HepG2 (cell line): ENCODE measurements around the gene DLEC1. TPM values are rescaled to one million over a fixed set of nuclear protein-coding genes. Genes with fewer than 3 reads are reported as not detected.
A peak's percentile ranks its signal among the peaks of the same experiment; 100 is the strongest.

Experiments used
- HNRNPL ChIP-seq: fragments of 200-400 bp; formaldehyde crosslinking; IDR thresholded peaks from 2 replicates; pipeline ENCODE4 v1.6.1; 2017; ENCODE audit warnings: mild to moderate bottlenecking, low read depth, low read length
- ISX ChIP-seq: sonication (generic); formaldehyde crosslinking; conservative IDR thresholded peaks from 2 replicates; pipeline ENCODE4 v1.5.0; 2020; ENCODE audit warnings: missing genetic modification reagents
- KAT8 ChIP-seq: IDR thresholded peaks from 2 replicates; pipeline ENCODE4 v1.6.1; 2016; ENCODE audit warnings: missing genetic modification reagents, missing compliant biosample characterization
- SMC3 ChIP-seq: IDR thresholded peaks from 2 replicates; pipeline ENCODE4 v1.6.1; 2011; ENCODE audit warnings: low read length, improper control_type of control experiment
- SNAI1 ChIP-seq: sonication (generic); formaldehyde crosslinking; IDR thresholded peaks from 2 replicates; pipeline ENCODE4 v1.5.0; 2020; ENCODE audit warnings: mild to moderate bottlenecking, missing genetic modification reagents, borderline replicate concordance
- SP1 ChIP-seq, 2 experiments: fragments of 450-650 bp in 1 of 2; sonication (generic) in 1 of 2; formaldehyde crosslinking in 1 of 2; IDR thresholded peaks; 2 replicates each; pipeline versions ENCODE4 v1.4.0 to v1.6.1; 2016 to 2020; ENCODE audit warnings: missing genetic modification reagents in 1 of 2
- ZNF124 ChIP-seq: sonication (generic); formaldehyde crosslinking; IDR thresholded peaks from 2 replicates; pipeline ENCODE4 v1.4.0; 2020; ENCODE audit warnings: missing genetic modification reagents
- ZNF263 ChIP-seq: sonication (generic); formaldehyde crosslinking; IDR thresholded peaks from 2 replicates; pipeline ENCODE4 v1.4.0; 2020; ENCODE audit warnings: missing genetic modification reagents
- ZNF616 ChIP-seq: sonication (generic); formaldehyde crosslinking; IDR thresholded peaks from 2 replicates; pipeline ENCODE4 v1.5.0; 2020; ENCODE audit warnings: low read depth, mild to moderate bottlenecking, missing genetic modification reagents
- ZNF780A ChIP-seq: sonication (generic); formaldehyde crosslinking; IDR thresholded peaks from 2 replicates; pipeline ENCODE4 v1.8.0; 2022; ENCODE audit warnings: mild to moderate bottlenecking, missing genetic modification reagents, moderate library complexity
- ZSCAN25 ChIP-seq: sonication (generic); formaldehyde crosslinking; IDR thresholded peaks from 2 replicates; pipeline ENCODE4 v1.8.0; 2022; ENCODE audit warnings: mild to moderate bottlenecking, missing genetic modification reagents
- polyA plus RNA-seq, 8 experiments: library from polyadenylated mRNA; depleted of rRNA in 3 of 8; stranded (reverse) in 7 of 8; unstranded in 1 of 8; fragments of >200 nt; fragmentation: Illumina TruSeq in 4 of 8; extraction: Trizol in 4 of 8; gene quantifications; 2 replicates each; pipeline versions ENCODE4 v1.2.1 to v1.2.3, GENCODE V29; 2011 to 2016; ENCODE audit warnings: low read depth in 4 of 8, missing spikeins in 1 of 8, mixed read lengths in 1 of 8; ENCODE audit not compliant: insufficient read depth in 1 of 8
- total RNA-seq, 5 experiments: library from RNA; depleted of rRNA; stranded (reverse); fragments of >200 nt; fragmentation: Illumina TruSeq; extraction: Trizol; gene quantifications; 2 replicates each; pipeline ENCODE4 v1.2.3, GENCODE V29; 2016; ENCODE audit warnings: low read depth in 1 of 5
- TF ChIP-seq, protein P1 (sequence below): sonication (generic); formaldehyde crosslinking; IDR thresholded peaks from 2 replicates; pipeline ENCODE4 v1.4.0; 2020; ENCODE audit warnings: mild to moderate bottlenecking, missing genetic modification reagents
- TF ChIP-seq, protein P2 (sequence below): sonication (generic); formaldehyde crosslinking; IDR thresholded peaks from 2 replicates; pipeline ENCODE4 v1.4.0; 2020; ENCODE audit warnings: missing genetic modification reagents, mild to moderate bottlenecking, borderline replicate concordance
- TF ChIP-seq, protein P3 (sequence below): sonication (generic); formaldehyde crosslinking; IDR thresholded peaks from 2 replicates; pipeline ENCODE4 v1.4.0; 2020; ENCODE audit warnings: missing genetic modification reagents
- TF ChIP-seq, protein P4 (sequence below): sonication (generic); formaldehyde crosslinking; IDR thresholded peaks from 2 replicates; pipeline ENCODE4 v1.8.0; 2022; ENCODE audit warnings: missing genetic modification reagents, mild to moderate bottlenecking, inconsistent platforms, borderline replicate concordance
- TF ChIP-seq, protein P5 (sequence below): sonication (generic); formaldehyde crosslinking; IDR thresholded peaks from 2 replicates; pipeline ENCODE4 v1.4.0; 2020; ENCODE audit warnings: mild to moderate bottlenecking, low read depth, missing genetic modification reagents
- TF ChIP-seq, protein P6 (sequence below): sonication (generic); formaldehyde crosslinking; IDR thresholded peaks from 2 replicates; pipeline ENCODE4 v1.5.1; 2020; ENCODE audit warnings: missing genetic modification reagents, mild to moderate bottlenecking, borderline replicate concordance

Gene DLEC1
- total and polyA plus RNA-seq, 2 of the 13 experiments (the other 11 are each of a cell fraction or from before 2014, with no cell fraction given) = 0.09 TPM; not detected in 1

DNA sequence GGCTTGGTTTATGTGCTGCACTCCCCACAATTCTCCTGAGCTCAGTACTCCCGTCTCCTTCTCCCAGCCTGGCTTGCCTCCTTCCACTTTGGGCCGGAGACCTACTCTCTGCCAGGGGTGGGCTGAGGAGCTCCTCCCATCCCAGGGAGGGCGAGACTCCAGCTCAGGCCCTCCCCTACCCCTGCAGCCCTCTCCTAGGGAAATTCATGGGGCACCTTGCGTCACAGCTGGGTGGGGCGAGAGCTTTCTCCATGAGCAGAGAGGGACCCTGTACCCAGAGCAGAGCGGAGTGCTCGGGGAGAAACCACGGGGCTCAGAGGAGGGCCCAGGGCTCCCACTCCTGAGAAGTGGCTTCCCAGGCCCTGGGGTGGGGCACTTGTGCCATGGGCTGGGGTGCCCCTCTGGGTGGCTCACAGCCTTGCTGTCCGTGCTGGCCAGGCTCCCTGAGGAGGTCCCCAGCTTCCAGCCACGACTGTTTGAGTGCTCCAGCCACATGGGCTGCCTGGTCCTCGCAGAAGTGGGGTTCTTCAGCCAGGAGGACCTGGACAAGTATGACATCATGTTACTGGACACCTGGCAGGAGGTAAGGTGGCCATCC lies 35.1 kb upstream of the DLEC1 start (continued):
- TF ChIP-seq ISX (no peak), ZNF780A (CRISPR knock-in tag) (no peak), KAT8 (CRISPR knock-in tag) (no peak), HNRNPL (peak; percentile 65; the same call in 1 of the 2 replicates), ZNF263 (CRISPR knock-in tag) (peak; percentile 80; the same call in 1 of the 2 replicates), SNAI1 (0 out of 2 replicates have a peak, but pooled peaks have one; percentile 25), ZNF124 (0 out of 2 replicates have a peak, but pooled peaks have one; percentile 5), ZSCAN25 (peak; percentile 59), SMC3 (no peak), SP1 (IDR thresholded peaks at IDR 0.05) (no peak), SP1 (CRISPR knock-in tag; IDR thresholded peaks at IDR 0.05) (no peak), ZNF616 (CRISPR knock-in tag) (no peak)
- TF ChIP-seq, protein P1, sequence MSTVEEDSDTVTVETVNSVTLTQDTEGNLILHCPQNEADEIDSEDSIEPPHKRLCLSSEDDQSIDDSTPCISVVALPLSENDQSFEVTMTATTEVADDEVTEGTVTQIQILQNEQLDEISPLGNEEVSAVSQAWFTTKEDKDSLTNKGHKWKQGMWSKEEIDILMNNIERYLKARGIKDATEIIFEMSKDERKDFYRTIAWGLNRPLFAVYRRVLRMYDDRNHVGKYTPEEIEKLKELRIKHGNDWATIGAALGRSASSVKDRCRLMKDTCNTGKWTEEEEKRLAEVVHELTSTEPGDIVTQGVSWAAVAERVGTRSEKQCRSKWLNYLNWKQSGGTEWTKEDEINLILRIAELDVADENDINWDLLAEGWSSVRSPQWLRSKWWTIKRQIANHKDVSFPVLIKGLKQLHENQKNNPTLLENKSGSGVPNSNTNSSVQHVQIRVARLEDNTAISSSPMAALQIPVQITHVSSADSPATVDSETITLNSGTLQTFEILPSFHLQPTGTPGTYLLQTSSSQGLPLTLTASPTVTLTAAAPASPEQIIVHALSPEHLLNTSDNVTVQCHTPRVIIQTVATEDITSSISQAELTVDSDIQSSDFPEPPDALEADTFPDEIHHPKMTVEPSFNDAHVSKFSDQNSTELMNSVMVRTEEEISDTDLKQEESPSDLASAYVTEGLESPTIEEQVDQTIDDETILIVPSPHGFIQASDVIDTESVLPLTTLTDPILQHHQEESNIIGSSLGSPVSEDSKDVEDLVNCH = 0 out of 2 replicates have a peak, but pooled peaks have one; percentile 37
- TF ChIP-seq, protein P2, sequence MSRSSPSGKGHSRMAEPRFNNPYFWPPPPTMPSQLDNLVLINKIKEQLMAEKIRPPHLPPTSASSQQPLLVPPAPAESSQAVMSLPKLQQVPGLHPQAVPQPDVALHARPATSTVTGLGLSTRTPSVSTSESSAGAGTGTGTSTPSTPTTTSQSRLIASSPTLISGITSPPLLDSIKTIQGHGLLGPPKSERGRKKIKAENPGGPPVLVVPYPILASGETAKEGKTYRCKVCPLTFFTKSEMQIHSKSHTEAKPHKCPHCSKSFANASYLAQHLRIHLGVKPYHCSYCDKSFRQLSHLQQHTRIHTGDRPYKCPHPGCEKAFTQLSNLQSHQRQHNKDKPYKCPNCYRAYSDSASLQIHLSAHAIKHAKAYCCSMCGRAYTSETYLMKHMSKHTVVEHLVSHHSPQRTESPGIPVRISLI (CRISPR knock-in tag) = no peak
- TF ChIP-seq, protein P3, sequence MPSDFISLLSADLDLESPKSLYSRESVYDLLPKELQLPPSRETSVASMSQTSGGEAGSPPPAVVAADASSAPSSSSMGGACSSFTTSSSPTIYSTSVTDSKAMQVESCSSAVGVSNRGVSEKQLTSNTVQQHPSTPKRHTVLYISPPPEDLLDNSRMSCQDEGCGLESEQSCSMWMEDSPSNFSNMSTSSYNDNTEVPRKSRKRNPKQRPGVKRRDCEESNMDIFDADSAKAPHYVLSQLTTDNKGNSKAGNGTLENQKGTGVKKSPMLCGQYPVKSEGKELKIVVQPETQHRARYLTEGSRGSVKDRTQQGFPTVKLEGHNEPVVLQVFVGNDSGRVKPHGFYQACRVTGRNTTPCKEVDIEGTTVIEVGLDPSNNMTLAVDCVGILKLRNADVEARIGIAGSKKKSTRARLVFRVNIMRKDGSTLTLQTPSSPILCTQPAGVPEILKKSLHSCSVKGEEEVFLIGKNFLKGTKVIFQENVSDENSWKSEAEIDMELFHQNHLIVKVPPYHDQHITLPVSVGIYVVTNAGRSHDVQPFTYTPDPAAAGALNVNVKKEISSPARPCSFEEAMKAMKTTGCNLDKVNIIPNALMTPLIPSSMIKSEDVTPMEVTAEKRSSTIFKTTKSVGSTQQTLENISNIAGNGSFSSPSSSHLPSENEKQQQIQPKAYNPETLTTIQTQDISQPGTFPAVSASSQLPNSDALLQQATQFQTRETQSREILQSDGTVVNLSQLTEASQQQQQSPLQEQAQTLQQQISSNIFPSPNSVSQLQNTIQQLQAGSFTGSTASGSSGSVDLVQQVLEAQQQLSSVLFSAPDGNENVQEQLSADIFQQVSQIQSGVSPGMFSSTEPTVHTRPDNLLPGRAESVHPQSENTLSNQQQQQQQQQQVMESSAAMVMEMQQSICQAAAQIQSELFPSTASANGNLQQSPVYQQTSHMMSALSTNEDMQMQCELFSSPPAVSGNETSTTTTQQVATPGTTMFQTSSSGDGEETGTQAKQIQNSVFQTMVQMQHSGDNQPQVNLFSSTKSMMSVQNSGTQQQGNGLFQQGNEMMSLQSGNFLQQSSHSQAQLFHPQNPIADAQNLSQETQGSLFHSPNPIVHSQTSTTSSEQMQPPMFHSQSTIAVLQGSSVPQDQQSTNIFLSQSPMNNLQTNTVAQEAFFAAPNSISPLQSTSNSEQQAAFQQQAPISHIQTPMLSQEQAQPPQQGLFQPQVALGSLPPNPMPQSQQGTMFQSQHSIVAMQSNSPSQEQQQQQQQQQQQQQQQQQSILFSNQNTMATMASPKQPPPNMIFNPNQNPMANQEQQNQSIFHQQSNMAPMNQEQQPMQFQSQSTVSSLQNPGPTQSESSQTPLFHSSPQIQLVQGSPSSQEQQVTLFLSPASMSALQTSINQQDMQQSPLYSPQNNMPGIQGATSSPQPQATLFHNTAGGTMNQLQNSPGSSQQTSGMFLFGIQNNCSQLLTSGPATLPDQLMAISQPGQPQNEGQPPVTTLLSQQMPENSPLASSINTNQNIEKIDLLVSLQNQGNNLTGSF = no peak
- TF ChIP-seq, protein P4, sequence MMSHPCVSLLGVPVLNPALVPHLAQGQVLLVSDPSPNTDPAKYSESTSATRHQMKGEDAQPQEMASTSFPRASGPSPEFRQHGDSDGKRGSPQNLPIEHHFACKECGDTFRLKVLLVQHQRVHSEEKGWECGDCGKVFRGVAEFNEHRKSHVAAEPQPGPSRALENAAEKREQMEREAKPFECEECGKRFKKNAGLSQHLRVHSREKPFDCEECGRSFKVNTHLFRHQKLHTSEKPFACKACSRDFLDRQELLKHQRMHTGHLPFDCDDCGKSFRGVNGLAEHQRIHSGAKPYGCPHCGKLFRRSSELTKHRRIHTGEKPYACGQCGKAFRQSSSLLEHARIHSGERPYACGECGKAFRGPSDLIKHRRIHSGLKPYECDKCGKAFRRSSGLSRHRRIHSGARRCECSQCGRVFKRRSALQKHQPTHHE (CRISPR knock-in tag) = no peak
- TF ChIP-seq, protein P5, sequence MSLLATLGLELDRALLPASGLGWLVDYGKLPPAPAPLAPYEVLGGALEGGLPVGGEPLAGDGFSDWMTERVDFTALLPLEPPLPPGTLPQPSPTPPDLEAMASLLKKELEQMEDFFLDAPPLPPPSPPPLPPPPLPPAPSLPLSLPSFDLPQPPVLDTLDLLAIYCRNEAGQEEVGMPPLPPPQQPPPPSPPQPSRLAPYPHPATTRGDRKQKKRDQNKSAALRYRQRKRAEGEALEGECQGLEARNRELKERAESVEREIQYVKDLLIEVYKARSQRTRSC (CRISPR knock-in tag) = no peak
- TF ChIP-seq, protein P6, sequence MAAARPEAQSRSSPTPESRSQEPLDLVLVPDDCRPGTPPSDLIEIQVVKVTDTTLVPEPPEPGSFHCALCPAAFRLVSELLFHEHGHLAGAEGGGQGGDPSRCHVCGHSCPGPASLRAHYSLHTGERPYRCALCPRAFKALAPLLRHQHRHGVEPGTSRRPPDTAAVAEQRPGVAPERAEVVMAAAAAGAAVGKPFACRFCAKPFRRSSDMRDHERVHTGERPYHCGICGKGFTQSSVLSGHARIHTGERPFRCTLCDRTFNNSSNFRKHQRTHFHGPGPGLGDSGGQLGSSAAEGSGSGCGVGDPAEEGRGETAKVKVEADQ (CRISPR knock-in tag) = peak; percentile 82; the same call in 1 of the 2 replicates
